ENCODE data around the gene PACRG.

The PACRG gene

GRCh38 chr6:163324688-163325389 lies 597.1 kb downstream of the PACRG start:
- no peak for DNase-seq

- no peak for DNase-seq
Observed at GRCh38 chr6:163325390-163325784, 597.6 kb downstream of the PACRG start.

GRCh38 chr6:163327165-163327880 lies 599.5 kb downstream of the PACRG start:
- no peak for DNase-seq

- no peak for DNase-seq
Observed at GRCh38 chr6:163327921-163328320, 600.1 kb downstream of the PACRG start.

GRCh38 chr6:163328411-163328810 lies 600.6 kb downstream of the PACRG start:
- DNase-seq: no peak

GRCh38 chr6:163329991-163330390 lies 602.2 kb downstream of the PACRG start:
- DNase-seq: no peak

GRCh38 chr6:163331245-163331644 lies 603.5 kb downstream of the PACRG start:
- DNase-seq: no peak

GRCh38 chr6:163332575-163332974 lies 604.8 kb downstream of the PACRG start:
- DNase-seq: no peak

- no peak for DNase-seq
Observed at GRCh38 chr6:163333038-163333437, 605.3 kb downstream of the PACRG start.

- DNase-seq: no peak
Observed at GRCh38 chr6:163333701-163334663, 606.2 kb downstream of the PACRG start.

GRCh38 chr6:163335056-163335455 lies 607.3 kb downstream of the PACRG start:
- DNase-seq: no peak

GRCh38 chr6:163335671-163336545 lies 608.1 kb downstream of the PACRG start:
- no peak for DNase-seq

- no peak for DNase-seq
Observed at GRCh38 chr6:163336961-163337360, 609.2 kb downstream of the PACRG start.

- peak; percentile 91 for DNase-seq
Observed at GRCh38 chr6:163337958-163338357, 610.2 kb downstream of the PACRG start.

GRCh38 chr6:163338671-163339405 lies 611.1 kb downstream of the PACRG start:
- peak; percentile 55 for DNase-seq

- DNase-seq: no peak
Observed at GRCh38 chr6:163339466-163339865, 611.7 kb downstream of the PACRG start.

GRCh38 chr6:163340201-163340887 lies 612.6 kb downstream of the PACRG start:
- DNase-seq: no peak

- no peak for DNase-seq
Observed at GRCh38 chr6:163341224-163342061, 613.7 kb downstream of the PACRG start.

GRCh38 chr6:163342571-163343539 lies 615.1 kb downstream of the PACRG start:
- no peak for DNase-seq
